ENCODE measurements around the gene STRN.

DNA sequence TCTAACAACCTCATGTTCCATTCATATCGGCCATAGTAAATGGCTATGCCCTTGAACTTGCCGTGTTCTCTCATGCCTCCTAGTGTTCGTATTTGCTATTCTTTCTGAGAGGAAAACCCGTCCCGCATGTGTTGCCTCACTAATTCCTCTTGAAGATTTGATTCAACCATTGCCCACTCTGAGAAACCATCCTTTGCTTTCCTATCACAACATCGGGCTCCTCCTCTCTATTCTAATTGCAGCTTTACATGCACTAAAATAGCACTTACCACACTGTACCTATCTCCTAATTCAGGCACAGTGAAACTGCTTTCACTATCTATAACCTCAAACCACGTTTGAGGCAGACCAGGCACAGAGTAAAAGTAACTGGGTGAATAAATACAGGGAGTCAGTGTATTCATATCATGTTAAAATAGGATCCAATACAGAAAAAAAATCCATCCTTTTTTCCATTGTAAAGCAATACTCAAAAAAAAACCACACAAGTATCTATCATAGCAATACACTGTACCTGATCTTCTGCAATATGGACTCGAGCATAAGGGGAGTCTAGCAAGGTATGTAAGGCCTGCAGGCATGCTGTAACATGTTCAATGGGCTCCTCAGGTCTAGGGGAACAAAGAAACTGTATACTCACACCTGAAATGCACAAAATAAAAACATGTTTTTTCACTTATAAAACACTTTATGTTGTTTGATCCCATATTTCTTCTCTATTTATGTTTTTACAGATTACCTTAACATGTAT lies 39.0 kb upstream of the STRN start:
- TF ChIP-seq POLR2AphosphoS5 (IDR thresholded peaks at IDR 0.05): no peak
- peak in 1 of 3 donors; percentile 36 for TF ChIP-seq CTCF (IDR thresholded peaks at IDR 0.05)
- no peak for TF ChIP-seq POLR2A (IDR thresholded peaks at IDR 0.05)

Measured in breast epithelium (tissue), 3 donors.